Osteoblast (primary cell): ENCODE results near the gene ATP6V1G1. TPM values are rescaled to one million over a fixed set of nuclear protein-coding genes. Genes with fewer than 3 reads are reported as not detected.

Experiments
- DNase-seq: peaks from one replicate; pipeline ENCODE4 v3.0.0; 2011; ENCODE audit warnings: low spot score, mixed read lengths; ENCODE audit not compliant: insufficient read length; ENCODE audit errors: missing footprints
- H2AFZ ChIP-seq: 2 replicates; pipeline ENCODE4 v1.6.0; 2011; ENCODE audit warnings: mild to moderate bottlenecking, low read length
- H3K27ac ChIP-seq: 2 replicates; pipeline ENCODE4 v1.5.1; 2011; ENCODE audit warnings: mild to moderate bottlenecking, low read depth, low read length, moderate library complexity
- H3K27me3 ChIP-seq: 2 replicates; pipeline ENCODE4 v1.6.0; 2012; ENCODE audit warnings: mild to moderate bottlenecking, control low read depth, inconsistent platforms, low read length, moderate library complexity; ENCODE audit not compliant: insufficient read depth
- H3K36me3 ChIP-seq: 2 replicates; pipeline ENCODE4 v1.5.1; 2011; ENCODE audit warnings: mild to moderate bottlenecking, low read length, control low read depth, moderate library complexity; ENCODE audit not compliant: insufficient read depth
- H3K4me1 ChIP-seq: 2 replicates; pipeline ENCODE4 v1.5.1; 2011; ENCODE audit warnings: mild to moderate bottlenecking, low read length, control low read depth, moderate library complexity; ENCODE audit not compliant: insufficient read depth
- H3K4me2 ChIP-seq: 2 replicates; pipeline ENCODE4 v1.6.0; 2011; ENCODE audit warnings: mild to moderate bottlenecking, low read length; ENCODE audit not compliant: insufficient read depth
- H3K4me3 ChIP-seq: fragments of 200-600 bp; sonication (generic); 3 replicates; pipeline ENCODE4 v1.5.1; 2012; ENCODE audit warnings: mild to moderate bottlenecking, low read length, inconsistent platforms; ENCODE audit not compliant: insufficient read depth
- H3K79me2 ChIP-seq: 2 replicates; pipeline ENCODE4 v1.6.0; 2012; ENCODE audit warnings: mild to moderate bottlenecking, low read length, control low read depth, inconsistent platforms; ENCODE audit not compliant: insufficient read depth
- H3K9me3 ChIP-seq: 2 replicates; pipeline ENCODE4 v1.5.1; 2011; ENCODE audit warnings: low read depth, low read length, control low read depth
- H4K20me1 ChIP-seq: 2 replicates; pipeline ENCODE4 v1.6.0; 2012; ENCODE audit warnings: mild to moderate bottlenecking, low read length, control low read depth; ENCODE audit not compliant: insufficient read depth
- CTCF ChIP-seq: IDR thresholded peaks from 2 replicates; pipeline ENCODE4 v1.5.1; 2011; ENCODE audit warnings: mild to moderate bottlenecking, low read depth, low read length, moderate library complexity; ENCODE audit errors: extremely low read depth
- total RNA-seq: library from RNA; depleted of rRNA; stranded (reverse); fragments of >200 nt; gene quantifications from 2 replicates; pipeline ENCODE4 v1.2.3, GENCODE V29; 2012

ATP6V1G1 gene
- total RNA-seq, 1 donor = 98.8 TPM

DNA sequence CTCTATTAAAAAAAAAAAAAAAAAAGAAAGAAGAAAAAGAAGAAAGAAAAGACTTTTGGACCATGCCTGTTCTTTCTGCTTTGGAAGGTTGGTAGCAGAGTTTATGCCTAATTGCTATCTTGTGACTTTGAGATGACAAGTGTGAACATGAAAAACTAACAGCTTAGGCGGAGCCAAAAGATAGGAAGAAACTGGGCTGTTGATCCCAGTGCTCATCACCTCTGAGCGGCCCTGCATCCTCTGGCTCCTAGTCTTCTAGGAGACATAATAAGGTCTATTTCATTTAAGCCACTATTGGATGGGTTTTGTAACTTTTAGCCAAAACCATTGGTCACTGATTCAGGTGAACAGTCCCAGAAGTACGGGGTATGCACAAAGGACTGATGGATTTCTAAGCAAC lies 34.4 kb upstream of the ATP6V1G1 start:
- H3K27me3 ChIP-seq = no peaks in the 10 kb centered on the region
- H3K9me3 ChIP-seq = no peaks in the 10 kb centered on the region
- H2AFZ ChIP-seq = no peak overlapping the region
- H3K27ac ChIP-seq = no peak overlapping the region
- no peaks in the 10 kb centered on the region for H3K36me3 ChIP-seq
- no peak for DNase-seq
- H3K4me1 ChIP-seq = peaks cover 20% of the 10 kb centered on the region
- H4K20me1 ChIP-seq = no peaks in the 10 kb centered on the region
- H3K4me2 ChIP-seq = no peak overlapping the region
- H3K79me2 ChIP-seq = no peaks in the 10 kb centered on the region
- H3K4me3 ChIP-seq = no peak overlapping the region
- TF ChIP-seq CTCF = no peak

DNA sequence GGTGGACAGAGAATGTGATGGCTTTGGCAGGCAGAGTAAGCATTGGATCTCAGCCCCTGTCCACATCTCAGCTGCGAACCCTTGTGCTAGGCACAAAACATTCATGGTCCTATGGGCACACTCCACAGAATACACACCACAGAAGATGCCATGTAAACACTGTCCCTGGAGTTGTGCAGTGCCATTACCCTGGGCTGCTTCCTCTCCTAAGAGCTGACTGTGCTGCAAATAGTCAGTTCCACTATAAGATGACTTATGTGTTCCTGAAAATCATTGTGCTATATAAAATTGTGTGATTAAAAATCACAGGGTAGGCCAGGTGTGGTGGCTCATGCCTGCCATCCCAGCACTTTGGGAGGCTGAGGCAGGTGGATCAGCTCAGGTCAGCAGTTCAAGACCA lies 31.9 kb upstream of the ATP6V1G1 start:
- H3K4me3 ChIP-seq = no peak overlapping the region
- no peaks in the 10 kb centered on the region for H3K79me2 ChIP-seq
- peaks cover 3% of the 10 kb centered on the region for H3K27me3 ChIP-seq
- H2AFZ ChIP-seq = no peak overlapping the region
- H3K9me3 ChIP-seq = no peaks in the 10 kb centered on the region
- no peaks in the 10 kb centered on the region for H3K36me3 ChIP-seq
- no peak overlapping the region for H3K27ac ChIP-seq
- no peaks in the 10 kb centered on the region for H4K20me1 ChIP-seq
- H3K4me2 ChIP-seq = no peak overlapping the region
- TF ChIP-seq CTCF = no peak
- H3K4me1 ChIP-seq = peaks cover 15% of the 10 kb centered on the region
- DNase-seq = no peak

- H3K27me3 ChIP-seq = peaks cover 6% of the 10 kb centered on the region
- no peaks in the 10 kb centered on the region for H3K4me1 ChIP-seq
- no peak for TF ChIP-seq CTCF
- H3K79me2 ChIP-seq = no peaks in the 10 kb centered on the region
- H3K27ac ChIP-seq = no peak overlapping the region
- no peaks in the 10 kb centered on the region for H4K20me1 ChIP-seq
- no peak overlapping the region for H3K4me3 ChIP-seq
- no peaks in the 10 kb centered on the region for H3K36me3 ChIP-seq
- H3K4me2 ChIP-seq = no peak overlapping the region
- no peaks in the 10 kb centered on the region for H3K9me3 ChIP-seq
- DNase-seq = no peak
- no peak overlapping the region for H2AFZ ChIP-seq
These were observed 29.4 kb upstream of the ATP6V1G1 start for GRCh38 chr9:114558027-114558675.

DNA sequence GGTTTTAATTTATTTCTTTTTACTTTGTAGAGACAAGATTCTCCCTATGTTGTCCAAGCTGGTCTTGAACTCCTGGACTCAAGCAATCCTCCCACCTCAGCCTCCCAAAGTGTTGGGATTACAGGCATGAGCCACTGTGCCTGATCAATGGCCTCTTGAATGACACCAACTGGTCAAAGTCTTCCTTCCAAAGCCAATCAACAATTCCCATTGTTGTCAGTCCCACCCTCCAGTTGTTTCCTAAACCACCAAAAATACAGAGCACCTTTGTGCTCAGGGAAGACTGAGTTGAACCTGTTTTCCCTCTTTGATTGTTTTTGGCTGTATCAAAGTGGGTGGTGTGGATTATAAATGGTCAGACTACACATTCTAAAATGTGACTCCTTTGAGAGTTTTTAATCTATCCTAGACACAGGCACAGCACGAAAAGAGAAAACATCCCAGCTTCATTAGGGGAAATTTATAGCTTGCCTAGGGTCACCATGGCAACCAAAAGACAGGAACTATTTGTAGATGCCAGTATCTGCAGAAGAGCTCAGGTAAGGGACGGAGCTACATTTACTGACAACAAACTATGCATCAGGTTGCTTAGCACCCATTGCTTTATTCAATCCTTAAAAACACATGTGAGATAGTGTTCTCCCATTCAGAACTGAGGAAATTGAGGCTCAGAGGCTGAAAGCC lies 27.6 kb upstream of the ATP6V1G1 start:
- H3K4me3 ChIP-seq = no peak overlapping the region
- DNase-seq = no peak

More for the DNA sequence above, 27.6 kb upstream of the ATP6V1G1 start:
- H3K4me1 ChIP-seq = no peaks in the 10 kb centered on the region
- H3K9me3 ChIP-seq = no peaks in the 10 kb centered on the region
- no peak for TF ChIP-seq CTCF
- H2AFZ ChIP-seq = no peak overlapping the region
- H3K27me3 ChIP-seq = peaks cover 6% of the 10 kb centered on the region
- H3K79me2 ChIP-seq = no peaks in the 10 kb centered on the region
- H3K4me2 ChIP-seq = no peak overlapping the region
- H4K20me1 ChIP-seq = no peaks in the 10 kb centered on the region
- H3K27ac ChIP-seq = no peak overlapping the region
- H3K36me3 ChIP-seq = no peaks in the 10 kb centered on the region
